HG02852 (cell line): ENCODE measurements around the gene CMSS1.

Experiments used
- ATAC-seq: cut with Tn5 transposase; IDR thresholded peaks from one replicate; pipeline ENCODE4 v1.9.1; 2021; ENCODE audit warnings: mild to moderate bottlenecking, moderate library complexity; ENCODE audit not compliant: unreplicated experiment

Gene CMSS1

DNA sequence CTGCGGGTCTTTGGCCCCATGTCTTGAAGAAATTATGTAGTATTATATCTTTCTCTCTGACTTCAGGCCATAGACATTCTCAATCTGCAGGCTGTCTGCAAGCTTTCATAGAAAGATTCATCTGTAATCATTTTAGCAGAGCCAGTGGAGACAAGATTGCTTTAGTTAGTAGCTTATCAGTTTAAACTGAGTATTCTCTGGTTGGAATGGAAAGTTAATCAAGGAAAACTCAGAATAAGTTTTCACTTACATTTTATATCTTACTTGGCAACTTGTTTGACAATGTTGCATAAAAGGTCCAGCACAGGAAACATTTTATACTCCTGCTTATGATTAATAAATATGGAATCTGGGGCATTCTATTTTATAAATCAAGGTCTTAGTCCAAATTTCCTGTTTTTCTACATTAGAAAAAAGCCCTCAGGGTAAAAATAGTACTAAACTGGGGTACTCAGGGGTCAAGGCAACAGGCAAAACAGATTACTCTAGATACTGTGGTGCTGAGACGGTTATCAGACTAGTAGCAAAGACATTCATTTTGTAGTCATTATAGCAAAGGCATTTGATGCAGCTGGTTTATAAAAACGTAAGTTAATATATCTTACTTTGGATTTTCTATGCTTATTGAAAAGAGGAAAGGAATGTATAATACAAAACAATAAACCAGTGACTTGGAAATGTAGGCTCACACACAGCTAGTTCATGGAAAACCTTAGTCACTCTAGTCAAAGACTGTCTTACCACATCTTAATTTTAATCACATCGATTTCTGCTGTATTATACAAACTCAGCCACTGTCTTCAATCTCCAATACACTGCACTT is 341.9 kb downstream of the CMSS1 start:
- ATAC-seq = no peak

DNA sequence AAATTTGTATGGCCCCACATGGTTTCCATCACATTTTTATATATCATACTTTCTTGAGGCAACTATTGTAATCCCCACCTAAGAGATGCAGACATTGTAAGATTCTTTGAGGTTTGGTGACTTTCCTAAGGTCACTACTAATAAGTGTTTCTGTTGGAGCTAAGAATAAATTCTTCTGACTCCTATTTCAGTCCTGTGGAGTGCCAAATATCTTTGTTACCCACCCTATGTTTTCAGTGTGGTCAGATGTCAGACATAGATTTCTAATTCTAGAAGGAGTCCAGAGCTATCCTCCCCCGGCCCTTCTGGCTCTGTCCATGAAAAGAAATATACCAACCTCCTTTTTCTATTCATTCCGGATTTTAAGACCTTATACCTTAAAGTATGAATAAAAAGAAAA is 342.9 kb downstream of the CMSS1 start:
- no peak for ATAC-seq

DNA sequence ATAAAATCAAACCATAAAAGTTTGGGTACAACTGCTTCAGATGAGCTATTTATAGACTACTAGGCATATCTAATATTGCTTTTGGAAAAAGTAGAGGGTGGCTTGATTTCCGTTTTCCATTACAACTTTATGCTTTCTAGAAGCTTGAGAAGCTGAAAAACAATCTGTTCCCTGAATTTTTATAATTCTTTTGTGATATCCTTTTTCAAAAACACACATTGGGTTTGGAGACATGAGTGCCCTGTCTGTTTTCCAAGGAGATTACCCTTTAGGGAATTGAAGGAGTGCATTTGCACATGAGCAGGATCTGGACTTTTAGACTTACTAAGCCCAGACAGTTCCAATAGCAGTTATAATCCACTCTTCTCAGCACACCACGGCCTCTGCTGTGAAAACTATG is 346.1 kb downstream of the CMSS1 start:
- no peak for ATAC-seq

DNA sequence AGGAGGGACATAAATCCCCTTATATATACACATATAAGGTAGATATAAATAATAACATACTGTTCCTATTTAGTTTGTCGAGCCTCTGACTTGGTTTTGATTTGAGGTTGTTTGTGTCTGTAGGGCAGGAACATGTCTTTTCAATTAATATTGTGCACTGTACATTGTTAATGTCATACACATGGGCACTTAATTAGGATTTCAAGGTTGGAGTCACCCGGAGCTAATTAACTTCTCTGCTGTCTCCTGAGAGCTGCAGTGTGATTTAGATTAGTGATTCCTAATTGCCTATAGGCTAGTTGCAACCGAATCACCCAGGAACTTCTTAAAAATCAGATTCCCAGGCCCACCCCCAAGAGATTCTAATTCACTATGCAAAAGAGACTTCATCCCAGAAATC is 347.1 kb downstream of the CMSS1 start:
- ATAC-seq = no peak

DNA sequence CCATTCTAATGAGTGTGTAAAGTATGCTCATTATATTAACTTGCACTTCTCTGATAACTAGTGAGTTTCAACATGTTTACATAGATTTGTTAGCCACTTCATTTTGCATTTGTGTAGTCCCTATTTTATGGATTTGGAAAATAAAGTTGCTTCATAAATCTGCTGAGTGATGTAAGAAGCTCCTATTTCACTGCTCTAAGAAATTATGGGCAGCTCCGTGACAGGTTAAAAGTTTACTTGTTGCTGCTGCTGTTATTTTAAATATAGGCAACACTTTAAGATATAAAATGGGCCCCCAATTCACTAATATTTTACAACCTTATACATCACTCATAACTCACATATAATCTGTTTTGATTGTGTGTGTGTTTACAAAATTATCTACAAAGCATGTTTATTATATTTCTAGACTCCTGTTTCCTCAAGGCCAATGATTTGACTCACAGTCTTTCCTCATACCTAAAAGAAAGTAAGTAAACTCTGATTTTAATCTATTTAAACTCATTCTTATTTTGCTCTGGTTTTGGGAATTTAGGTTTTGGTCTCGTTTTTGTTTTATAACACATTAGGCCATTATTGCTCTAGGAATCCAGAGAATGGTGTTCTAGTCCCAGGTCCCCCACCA is 348.4 kb downstream of the CMSS1 start:
- no peak for ATAC-seq

DNA sequence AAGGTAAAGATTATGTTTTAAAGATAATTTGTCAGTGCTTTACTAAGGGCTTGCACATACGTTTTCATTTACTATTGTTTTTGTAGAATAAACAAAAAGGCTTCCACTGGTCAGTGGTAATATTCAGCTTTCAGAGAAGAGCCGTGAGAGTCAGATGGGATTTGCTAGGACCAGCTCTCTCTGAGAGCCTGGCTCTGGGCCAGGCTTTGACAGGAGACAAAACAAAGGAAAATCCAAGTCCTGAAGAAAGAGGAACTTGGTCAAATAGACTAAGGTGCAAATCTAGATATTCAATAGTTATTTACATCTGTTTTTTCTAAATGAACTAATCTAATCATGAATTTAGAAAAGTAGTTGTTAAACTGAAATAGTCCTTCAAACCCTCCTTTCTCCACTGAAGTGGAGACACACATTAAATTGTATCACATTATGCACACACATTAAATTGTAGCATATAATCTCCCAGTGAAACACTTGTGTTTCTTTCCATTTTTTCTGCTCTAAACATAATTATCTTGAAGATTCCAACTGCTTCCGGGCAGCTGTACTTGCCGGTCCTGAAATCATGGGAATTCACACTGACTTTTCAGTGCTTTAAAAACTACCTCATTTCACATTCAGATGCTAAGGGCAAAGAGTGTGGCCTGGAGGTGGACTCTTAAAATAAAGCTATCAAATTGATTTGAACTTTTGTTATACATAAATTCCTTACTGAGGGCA is 351.7 kb downstream of the CMSS1 start:
- no peak for ATAC-seq

DNA sequence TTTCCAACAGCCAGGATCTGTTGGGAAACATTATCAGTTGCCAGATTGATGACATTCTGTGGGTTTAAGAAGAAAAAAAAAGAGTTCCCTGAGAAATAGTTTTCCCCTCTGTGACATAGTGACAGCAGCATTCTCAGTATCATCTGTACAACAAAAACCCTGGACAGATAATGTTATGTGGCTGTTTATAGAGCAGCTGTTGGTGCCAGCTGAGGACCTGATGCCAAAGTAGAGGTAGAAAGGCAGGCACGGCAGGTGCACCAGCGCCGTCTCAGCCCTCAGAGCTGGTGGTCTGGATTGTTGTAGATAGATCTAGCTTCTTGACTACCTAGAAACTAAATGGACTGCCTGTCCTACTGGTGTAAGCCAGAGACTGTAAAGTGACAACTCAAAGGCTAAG is 352.8 kb downstream of the CMSS1 start:
- ATAC-seq = no peak

DNA sequence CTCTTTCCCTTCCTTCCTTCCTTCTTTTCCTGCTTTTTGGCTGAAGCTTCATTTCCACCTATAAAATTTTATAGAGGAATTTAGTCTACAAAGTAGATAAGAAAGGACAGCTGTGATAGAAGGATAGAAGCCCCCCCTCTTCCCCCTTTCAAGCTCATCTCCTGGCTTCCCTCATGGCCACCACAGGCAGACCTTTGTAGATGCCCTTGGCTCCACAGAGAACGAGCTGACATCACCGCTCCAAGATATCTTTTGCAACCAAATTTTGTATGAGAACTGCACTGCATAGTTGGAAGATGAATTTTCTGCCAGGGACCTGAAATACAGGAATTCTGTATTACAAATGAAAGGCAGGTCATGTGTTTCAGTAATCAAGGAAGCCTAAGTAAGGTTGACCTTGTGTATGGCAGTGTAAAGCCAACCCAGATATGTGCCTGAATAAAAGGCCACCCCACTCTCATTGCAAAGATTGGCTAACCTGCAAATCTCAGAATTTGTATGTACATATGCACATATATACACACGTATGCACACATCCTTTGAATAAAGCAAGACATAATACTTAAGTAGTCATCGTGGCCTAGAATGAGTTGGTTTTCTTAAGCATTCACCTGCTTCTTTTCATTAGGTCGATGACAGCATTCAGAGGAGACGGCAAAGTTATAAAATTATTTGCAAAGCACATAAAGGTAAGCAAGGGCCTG is 353.7 kb downstream of the CMSS1 start:
- no peak for ATAC-seq

DNA sequence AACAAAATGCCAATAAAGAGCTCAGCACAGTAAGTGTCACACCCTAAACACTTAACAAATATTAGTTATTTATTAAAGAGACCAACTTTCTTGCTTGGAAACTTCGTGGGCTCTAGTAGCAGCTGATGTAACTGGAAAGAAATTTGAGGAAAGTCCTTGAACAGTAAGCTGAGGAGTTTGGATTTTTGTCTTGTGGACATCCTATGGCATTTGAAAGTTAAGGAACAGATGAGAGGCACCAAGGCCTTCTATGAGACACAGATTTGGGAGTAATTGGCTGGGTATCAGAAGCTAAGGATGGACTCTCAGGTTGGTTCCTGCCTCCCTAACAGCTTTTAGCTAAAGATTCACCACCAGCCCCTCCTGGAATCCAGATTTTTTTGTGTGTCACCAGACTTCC is 356.3 kb downstream of the CMSS1 start:
- no peak for ATAC-seq

DNA sequence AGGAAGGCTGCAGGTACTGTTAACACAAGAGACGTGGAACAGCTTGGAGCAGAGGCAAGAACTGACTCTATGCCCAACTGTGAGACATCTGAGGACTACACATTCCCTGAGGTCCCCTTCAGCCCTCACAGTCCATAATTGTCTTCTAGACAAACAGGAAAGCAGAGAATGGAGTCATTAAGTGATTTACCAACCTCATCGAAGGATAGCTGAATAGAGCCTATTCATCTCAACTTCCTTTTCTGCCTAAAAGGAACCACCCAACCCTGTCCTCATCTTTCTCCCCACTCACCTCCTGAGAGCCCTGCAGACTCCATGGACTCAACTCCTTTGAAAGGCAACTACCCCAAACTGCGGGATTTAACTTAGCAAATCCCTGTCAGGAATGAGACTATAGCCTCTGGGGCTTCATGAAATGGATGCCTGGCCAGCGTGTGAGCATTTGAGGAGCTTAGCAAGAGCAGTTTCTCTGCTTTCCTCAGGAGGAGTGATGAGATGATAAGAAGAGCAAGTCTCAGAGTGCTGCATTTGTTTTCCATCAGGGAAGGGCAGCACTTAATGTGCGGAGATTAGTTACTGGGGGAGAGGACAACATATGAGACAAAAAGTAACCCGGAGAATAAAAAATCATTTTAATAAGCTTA is 358.1 kb downstream of the CMSS1 start:
- no peak for ATAC-seq

DNA sequence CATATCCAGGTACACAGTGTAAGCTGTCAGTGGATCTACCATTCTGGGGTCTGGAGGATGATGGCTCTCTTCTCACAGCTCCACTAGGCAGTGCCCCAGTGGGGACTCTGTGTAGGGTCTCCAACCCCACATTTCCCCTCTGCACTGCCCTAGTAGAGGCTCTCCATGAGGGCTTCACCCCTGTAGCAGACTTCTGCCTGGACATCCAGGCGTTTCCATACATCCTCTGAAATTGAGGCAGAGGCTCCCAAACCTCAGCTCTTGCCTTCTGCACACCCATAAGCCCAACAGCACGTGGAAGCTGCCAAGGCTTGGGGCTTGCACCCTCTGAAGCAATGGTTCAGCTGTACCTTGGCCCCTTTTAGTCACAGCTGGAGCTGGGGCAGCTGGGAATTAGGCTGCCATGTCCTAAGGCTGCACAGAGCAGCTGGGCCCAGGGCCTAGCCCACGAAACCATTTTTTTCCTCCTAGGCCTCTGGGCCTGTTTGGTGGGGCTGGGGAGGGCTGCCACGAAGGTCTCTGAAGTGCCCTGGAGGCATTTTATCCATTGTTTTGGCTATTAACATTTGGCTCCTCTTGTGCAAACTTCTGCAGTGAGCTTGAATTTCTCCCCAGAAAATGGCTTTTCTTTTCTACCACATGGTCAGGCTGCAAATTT is 362.2 kb downstream of the CMSS1 start:
- no peak for ATAC-seq

DNA sequence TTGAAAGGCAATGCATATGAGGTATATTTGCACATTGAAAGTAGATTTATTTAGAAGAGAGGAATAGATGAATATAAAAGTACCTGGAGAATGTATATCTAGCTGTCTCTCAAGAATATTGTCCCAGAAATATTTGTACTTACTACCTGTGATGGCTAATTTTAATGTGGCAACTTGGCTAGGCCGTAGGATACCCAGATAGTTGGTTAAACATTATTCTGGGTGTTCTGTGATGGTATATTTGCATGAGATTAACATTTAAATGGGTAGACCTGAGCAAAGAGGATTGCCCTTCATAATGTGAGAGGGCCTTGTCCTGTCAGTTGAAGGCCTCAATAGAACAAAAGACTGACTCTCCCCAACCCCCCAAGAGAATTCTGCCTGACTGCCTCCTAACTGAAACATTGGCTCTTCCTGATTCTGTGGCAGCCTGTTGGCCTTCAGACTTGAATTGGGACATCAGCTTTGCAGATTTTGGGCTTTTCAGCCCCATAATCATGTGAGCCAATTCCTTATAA is 366.0 kb downstream of the CMSS1 start:
- no peak for ATAC-seq

DNA sequence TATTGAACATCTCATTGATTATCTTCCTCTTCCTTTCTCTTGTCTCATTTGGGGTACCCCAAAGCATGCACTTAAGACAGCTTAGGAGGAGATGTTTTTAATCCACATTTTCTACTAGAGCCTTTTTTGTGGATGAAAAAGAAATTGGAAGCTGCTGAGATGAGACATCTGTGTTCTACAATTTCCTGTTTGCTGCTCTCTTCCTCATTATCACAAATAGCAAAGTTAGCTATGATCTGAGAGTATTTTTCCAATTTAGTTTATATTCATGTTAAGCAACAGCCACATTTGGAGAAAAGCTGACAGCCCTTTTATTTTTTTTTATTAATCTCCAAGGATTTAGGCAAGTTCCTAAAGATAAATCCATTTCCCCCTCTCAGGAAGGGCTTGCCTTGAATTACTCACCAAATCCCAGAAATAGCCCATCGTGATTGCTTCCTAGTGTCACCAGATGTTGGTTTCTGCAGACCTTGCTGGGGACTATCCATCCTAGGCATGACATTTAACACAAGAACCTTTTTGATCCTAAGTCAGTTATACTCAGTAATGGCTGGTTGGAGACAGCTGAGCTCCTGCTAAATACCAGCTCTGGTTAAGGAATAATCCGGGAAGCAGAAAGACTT is 367.4 kb downstream of the CMSS1 start:
- ATAC-seq = no peak

DNA sequence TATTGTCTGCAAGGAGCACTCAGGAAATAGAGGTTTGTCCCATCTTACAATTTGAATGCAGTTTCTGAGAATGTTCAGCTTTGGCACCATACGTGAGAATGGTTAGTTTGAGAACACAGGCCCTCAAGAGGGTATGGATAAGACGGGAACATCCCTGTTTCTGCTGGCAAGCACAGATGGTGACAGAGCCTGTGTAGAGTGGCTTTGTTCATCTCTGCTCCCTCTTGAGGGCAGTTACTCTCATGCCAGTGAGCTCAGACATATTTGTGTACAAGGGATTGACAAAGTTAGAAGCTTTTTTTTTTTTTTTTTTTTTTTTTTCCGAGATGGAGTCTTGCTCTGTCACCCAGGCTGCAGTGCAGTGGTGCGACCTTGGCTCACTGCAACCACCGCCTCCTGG is 368.2 kb downstream of the CMSS1 start:
- ATAC-seq = no peak

DNA sequence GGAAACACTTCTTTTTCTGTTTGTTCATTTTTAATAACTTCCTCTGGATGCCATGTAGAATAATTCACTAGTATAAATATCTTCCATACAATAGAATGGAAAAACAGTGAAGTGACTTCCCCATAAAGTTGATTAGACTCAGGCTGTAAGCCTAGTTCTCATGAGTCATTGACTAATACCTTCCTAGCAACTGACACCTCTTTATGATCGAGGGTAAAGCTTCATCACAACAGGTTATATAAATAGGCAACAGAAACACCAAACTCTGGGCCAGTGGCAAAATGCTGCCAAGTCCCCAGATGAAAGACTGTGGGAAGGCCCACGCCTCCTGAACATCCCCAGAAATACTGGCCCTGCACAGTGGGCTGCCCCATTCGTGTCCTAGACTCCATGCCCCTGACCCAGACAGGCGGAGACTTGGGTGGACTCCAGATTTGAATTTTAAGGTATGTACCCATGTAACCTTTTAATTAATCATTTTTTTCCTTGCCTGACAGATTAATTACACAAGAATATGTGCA is 371.8 kb downstream of the CMSS1 start:
- no peak for ATAC-seq

DNA sequence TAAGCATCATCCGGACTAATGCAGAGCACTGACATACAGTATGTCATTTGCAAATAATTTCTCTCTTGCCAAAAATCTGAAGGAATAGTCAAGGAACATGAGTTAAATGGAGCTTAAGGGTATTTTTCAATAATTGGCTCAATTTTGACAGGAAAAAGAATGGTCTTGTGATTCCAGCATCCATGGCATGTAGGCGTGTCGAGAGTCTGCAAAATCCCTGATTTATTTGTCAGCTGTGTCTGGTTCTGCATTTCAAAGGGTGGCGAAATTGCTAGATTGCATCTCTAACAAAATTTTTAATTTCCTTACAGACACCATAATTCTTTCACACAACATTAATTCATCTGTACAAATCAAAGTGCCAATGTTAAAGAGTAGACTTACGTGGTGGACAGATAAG is 377.7 kb downstream of the CMSS1 start:
- no peak for ATAC-seq

DNA sequence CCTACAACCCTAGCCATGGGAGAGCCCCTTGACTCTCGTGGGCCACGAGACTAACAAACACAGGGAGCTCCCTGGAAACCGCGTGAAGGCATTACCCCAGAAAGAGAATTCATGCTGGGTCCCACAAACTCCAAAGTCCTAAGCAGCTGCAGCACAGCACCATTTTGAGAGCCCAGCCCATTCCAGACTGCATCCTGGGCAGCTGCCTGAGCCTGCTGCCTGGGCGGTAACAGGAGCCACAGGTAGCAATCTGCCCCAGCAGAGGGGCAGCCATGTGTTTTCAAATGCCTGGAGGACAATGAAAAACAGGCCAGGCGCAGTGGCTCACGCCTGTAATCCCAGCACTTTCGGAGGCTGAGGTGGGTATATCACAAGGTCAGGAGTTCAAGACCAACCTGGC is 380.2 kb downstream of the CMSS1 start:
- ATAC-seq = no peak

DNA sequence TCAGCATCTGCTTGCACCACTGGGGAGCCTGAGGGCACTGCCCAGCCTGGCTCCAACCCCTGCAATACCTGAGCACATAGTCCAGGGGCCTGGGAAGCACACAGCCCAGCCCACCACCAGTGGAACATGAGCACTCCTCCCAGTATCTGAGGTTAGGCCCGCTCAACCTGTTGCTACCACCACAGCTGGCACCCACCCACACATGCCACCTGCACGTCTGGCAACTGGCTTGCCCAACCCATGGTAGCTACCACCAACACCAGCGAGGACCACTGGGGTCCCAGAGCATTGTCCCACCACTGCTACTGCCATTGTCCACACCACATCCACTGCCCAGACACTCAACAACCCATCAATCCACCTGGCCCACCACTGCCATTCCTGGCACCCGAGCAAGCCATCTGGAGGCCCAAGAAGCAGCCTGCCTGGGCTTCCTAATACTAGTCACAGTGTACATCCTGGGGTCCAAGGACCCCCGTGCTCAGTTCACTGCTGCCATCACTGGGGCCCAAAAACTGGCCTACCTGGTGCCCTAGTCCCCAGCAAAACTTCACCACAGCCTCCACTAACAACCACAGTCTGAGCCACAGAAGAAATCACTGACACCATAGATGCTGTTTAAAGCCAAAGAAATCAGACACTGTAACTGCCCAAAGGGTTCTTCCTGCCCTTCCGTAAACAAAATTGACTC is 381.1 kb downstream of the CMSS1 start:
- no peak for ATAC-seq

DNA sequence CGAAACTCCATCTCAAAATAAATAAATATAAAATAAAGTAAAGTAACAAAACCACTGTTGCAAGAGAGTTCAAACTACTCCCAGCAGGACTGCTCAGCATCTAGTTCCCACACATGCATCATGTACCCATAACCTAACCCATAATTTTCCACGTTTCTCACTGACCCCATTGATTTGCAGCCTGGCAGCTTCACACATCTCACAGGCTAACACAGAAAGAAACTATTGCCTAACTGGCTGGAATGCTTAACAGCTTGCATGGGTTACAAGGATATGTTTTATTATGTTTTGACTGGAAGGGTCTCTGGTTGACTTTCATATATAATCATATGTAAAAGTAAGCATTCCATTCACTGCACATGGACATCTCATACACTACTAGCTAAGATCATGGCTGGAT is 387.5 kb downstream of the CMSS1 start:
- no peak for ATAC-seq
